AG04449 (cell line): Measurements from ENCODE around the gene IFT43.

Source experiments
- CTCF ChIA-PET: fragments of 350-600 bp; formaldehyde crosslinking; extraction: SDS; loops from one replicate; lab custom pipeline; 2021; ENCODE audit warnings: antibody characterized with exemption; lab: Yijun Ruan, JAX
- POLR2A ChIA-PET: fragments of 400-600, 350-600 bp; formaldehyde crosslinking; extraction: SDS; loops from one replicate; lab custom pipeline; 2020; ENCODE audit warnings: antibody characterized with exemption, inconsistent platforms; lab: Yijun Ruan, JAX
- DNase-seq: peaks from one replicate; pipeline ENCODE4 v3.0.0-alpha.2; 2010; ENCODE audit warnings: low read depth, low spot score
- H3K4me3 ChIP-seq: 2 replicates; pipeline ENCODE4 v1.5.1; 2011; ENCODE audit warnings: low read depth, mild to moderate bottlenecking, control low read depth, low read length
- TF ChIP-seq, protein P1 (sequence below): IDR thresholded peaks from one replicate; pipeline ENCODE4 v1.5.1; 2011; ENCODE audit warnings: mild to moderate bottlenecking, moderate library complexity, low read length, control low read depth, inconsistent platforms; ENCODE audit not compliant: insufficient read depth; ENCODE audit errors: missing control alignments

Gene IFT43

DNA sequence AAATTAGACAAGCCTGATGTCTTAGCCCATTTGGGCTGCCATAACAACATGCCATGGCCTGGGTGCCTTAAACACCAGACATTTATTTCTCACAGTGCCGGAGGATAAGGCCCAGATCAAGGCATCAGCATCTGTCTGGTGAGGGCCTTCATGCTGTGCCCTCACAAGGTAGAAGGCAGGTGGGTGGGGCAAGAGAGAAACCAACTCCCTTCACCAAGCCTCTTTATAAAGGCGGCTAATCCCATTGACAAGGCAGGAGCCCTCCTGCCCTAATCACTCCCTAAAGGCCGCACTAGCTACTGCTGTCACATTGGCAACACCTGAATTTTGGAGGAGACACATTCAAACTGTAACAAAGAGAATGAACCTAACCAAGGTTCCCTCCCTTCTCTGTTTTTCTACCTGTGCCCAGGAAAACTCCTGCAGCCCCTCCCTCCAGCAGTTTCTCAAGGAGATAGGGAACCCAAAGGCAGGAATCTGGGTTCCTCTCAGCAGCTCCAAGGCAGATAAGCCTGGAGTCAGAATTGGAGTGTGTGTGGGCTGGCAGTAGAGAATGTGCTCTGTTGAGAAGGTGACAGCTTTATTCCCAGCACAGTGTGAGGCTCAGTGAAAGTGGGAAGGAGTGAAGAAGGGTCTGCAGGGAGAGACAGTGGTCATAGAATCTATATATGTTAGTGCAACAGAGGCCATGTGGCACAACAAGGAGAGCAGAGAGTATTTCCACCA is 144.5 kb downstream of the IFT43 start:
- CTCF ChIA-PET: no interaction called here
- no peak for DNase-seq
- no peak overlapping the region for H3K4me3 ChIP-seq
- TF ChIP-seq, protein P1, sequence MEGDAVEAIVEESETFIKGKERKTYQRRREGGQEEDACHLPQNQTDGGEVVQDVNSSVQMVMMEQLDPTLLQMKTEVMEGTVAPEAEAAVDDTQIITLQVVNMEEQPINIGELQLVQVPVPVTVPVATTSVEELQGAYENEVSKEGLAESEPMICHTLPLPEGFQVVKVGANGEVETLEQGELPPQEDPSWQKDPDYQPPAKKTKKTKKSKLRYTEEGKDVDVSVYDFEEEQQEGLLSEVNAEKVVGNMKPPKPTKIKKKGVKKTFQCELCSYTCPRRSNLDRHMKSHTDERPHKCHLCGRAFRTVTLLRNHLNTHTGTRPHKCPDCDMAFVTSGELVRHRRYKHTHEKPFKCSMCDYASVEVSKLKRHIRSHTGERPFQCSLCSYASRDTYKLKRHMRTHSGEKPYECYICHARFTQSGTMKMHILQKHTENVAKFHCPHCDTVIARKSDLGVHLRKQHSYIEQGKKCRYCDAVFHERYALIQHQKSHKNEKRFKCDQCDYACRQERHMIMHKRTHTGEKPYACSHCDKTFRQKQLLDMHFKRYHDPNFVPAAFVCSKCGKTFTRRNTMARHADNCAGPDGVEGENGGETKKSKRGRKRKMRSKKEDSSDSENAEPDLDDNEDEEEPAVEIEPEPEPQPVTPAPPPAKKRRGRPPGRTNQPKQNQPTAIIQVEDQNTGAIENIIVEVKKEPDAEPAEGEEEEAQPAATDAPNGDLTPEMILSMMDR: no peak
- POLR2A ChIA-PET: no interaction called here

DNA sequence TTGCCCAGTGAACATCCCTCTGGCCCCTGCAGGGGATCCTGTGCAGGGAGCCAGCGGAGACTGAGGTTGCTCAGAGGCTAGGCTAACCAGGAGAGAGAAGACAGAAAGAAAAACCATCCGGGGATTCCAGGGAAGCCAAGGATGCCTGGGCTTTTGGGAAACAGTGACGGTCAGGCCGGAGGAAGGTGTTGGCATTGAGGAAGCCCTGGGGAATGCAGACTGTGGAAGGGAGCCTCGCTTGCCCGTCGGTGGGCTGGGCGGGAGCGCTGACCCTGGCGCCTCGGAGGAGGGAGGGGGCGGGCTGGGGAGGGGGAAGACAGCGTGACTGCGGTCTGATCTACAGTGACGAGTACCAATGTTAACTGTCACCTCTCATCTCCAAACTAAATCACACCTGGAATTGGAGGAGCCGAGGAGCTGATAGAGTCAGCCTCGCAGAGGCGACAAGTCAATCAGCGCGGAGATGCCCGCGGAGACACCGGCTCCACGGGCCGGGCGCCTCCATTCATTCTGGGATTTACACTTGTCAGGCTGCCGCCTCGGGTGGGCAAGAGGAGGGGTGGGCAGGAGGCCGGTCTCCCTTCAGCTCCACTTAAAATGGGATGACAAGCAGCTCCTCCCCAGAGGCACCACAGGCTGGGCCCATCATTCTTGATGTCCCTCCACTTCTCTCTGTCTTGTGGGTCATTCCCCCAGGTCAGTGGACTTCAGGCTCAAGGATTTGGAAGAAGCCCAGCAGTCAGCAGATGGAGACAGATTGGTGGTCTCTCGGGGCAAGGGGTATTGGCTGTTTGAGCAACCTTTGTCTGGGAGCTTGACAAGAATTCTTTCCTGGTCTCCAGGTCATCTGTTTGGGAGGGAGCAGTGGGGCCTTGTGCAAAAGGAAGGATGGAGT is 145.8 kb downstream of the IFT43 start:
- ChIA-PET CTCF (interaction anchor here (0.9 kb wide), 1 partner anchor 221 kb away, joined by 3 read pairs; no protein-coding TSS in a partner anchor), POLR2A (no interaction called here)
- TF ChIP-seq, protein P1: no peak
- DNase-seq: no peak
- H3K4me3 ChIP-seq: no peak overlapping the region

DNA sequence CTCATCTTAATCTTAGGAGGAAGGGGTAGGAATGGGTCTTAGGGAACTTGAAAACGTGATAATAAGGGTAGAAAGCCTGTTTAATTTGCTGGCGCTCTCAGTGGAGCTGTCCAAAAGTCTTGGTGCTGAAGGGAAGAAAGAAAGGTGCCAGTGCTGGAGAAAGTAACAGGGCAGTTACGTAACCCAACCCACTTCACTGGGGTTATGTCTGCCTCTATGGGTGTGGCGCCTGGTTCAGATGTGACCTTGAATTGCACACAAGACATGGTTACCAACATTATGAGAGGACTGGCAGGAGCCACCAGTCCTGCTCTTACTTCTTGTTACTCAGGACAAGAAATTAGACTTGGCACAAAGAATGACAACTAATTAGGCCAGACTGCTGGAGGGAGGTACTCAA is 147.5 kb downstream of the IFT43 start:
- ChIA-PET POLR2A (no interaction called here), CTCF (interaction anchor here (1.1 kb wide), 1 partner anchor 219 kb away, joined by 3 read pairs; no protein-coding TSS in a partner anchor)
- no peak overlapping the region for H3K4me3 ChIP-seq
- TF ChIP-seq, protein P1: no peak
- DNase-seq: no peak
